RWPE2 (cell line): ENCODE results near the gene AGPAT4.
A peak's percentile ranks its signal among the peaks of the same experiment; 100 is the strongest.

Experiments used
- ATAC-seq: fragments of 200-7000 bp; cut with Tn5 transposase; 3 replicates; pipeline ENCODE4 v1.9.1; 2021; ENCODE audit warnings: low read depth
- DNase-seq: peaks from one replicate; pipeline ENCODE4 v3.0.0-alpha.2; 2020; ENCODE audit warnings: low spot score
- H3K27ac ChIP-seq: fragments of 450-650 bp; 2 replicates; pipeline ENCODE4 v1.5.1; 2017; ENCODE audit warnings: mild to moderate bottlenecking; ENCODE audit not compliant: poor library complexity, severe bottlenecking
- H3K27me3 ChIP-seq: fragments of 250-450 bp; sonication (Bioruptor Pico); 2 replicates; pipeline ENCODE4 v1.5.1; 2021; ENCODE audit warnings: mild to moderate bottlenecking, moderate library complexity; ENCODE audit not compliant: insufficient read depth, poor library complexity, severe bottlenecking
- H3K36me3 ChIP-seq: fragments of 250-450 bp; sonication (Bioruptor Pico); 2 replicates; pipeline ENCODE4 v1.5.1; 2020; ENCODE audit warnings: low read depth, mild to moderate bottlenecking, moderate library complexity
- H3K4me1 ChIP-seq: fragments of 250-450 bp; sonication (Bioruptor Pico); 2 replicates; pipeline ENCODE4 v1.5.1; 2021; ENCODE audit warnings: mild to moderate bottlenecking, moderate library complexity; ENCODE audit not compliant: insufficient read depth, poor library complexity, severe bottlenecking
- H3K4me3 ChIP-seq: fragments of 250-450 bp; sonication (Bioruptor Pico); 2 replicates; pipeline ENCODE4 v1.5.1; 2021; ENCODE audit warnings: mild to moderate bottlenecking, moderate library complexity; ENCODE audit not compliant: severe bottlenecking
- H3K9me3 ChIP-seq: fragments of 250-450 bp; sonication (Bioruptor Pico); 2 replicates; pipeline ENCODE4 v1.5.1; 2021; ENCODE audit warnings: mild to moderate bottlenecking, moderate library complexity; ENCODE audit not compliant: severe bottlenecking
- CTCF ChIP-seq: fragments of 450-650 bp; IDR thresholded peaks from one replicate; pipeline ENCODE4 v1.5.1; 2017; ENCODE audit warnings: mild to moderate bottlenecking, moderate library complexity; ENCODE audit not compliant: poor library complexity, severe bottlenecking

AGPAT4 gene

GRCh38 chr6:161261816-161262215 lies 12.0 kb downstream of the AGPAT4 start:
- ATAC-seq (no peak; the same call in 2 of the 3 replicates), DNase-seq (no peak)
- no peak for TF ChIP-seq CTCF
- no peaks in the 10 kb centered on the region for H3K36me3 ChIP-seq
- H3K27ac ChIP-seq, result no peak overlapping the region
- H3K27me3 ChIP-seq, result no peaks in the 10 kb centered on the region
- no peak overlapping the region for H3K4me3 ChIP-seq
- H3K9me3 ChIP-seq, result no peaks in the 10 kb centered on the region
- H3K4me1 ChIP-seq, result no peaks in the 10 kb centered on the region

DNA sequence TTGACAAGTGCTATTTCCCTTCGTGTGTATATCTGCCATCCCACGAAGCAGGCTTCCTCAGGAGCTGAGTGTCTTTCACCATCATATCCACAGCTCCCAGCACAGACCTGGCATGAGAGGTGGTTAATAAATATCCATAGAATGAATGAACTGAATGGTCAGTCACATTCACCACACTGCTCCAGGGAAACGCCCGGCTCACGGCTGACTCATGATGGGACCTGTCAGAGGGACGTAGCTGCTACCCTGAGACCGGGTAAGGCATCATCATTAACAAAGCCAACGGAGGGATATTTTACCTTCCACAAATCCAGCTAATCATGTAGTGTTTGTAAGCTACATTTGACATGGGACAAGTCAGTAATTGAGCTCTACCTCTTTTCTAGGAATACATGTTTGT lies 12.5 kb downstream of the AGPAT4 start:
- H3K27me3 ChIP-seq, result no peaks in the 10 kb centered on the region
- H3K4me1 ChIP-seq, result no peaks in the 10 kb centered on the region
- DNase-seq, result no peak
- ATAC-seq, result peak; percentile 52; the same call in 2 of the 3 replicates
- H3K36me3 ChIP-seq, result no peaks in the 10 kb centered on the region
- H3K9me3 ChIP-seq, result no peaks in the 10 kb centered on the region
- H3K4me3 ChIP-seq, result no peak overlapping the region
- no peak overlapping the region for H3K27ac ChIP-seq
- TF ChIP-seq CTCF, result no peak

DNA sequence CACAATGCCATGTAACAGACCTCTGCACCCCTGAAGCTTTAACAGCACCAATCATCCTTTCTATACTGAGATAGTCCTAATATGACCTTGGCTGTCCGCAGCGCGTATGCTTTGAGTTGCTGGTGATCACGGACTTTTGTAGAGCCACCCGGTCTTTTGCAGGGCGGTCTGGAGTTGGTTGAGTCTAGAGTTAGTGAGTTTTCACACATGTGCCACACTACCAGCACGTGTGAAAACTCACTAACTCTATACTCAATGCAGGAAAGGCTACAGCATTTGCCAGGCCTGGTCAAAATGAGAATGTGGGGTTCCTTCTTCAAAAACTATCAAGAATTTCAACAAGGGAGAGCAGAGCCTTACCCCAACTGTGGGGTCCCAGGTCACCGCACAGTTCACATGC lies 14.6 kb downstream of the AGPAT4 start:
- no peak for TF ChIP-seq CTCF
- Histone ChIP-seq H3K36me3 (no peaks in the 10 kb centered on the region), H3K4me3 (no peak overlapping the region), H3K27ac (no peak overlapping the region), H3K9me3 (no peaks in the 10 kb centered on the region), H3K4me1 (no peaks in the 10 kb centered on the region), H3K27me3 (no peaks in the 10 kb centered on the region)
- no peak for DNase-seq
- ATAC-seq, result no peak

DNA sequence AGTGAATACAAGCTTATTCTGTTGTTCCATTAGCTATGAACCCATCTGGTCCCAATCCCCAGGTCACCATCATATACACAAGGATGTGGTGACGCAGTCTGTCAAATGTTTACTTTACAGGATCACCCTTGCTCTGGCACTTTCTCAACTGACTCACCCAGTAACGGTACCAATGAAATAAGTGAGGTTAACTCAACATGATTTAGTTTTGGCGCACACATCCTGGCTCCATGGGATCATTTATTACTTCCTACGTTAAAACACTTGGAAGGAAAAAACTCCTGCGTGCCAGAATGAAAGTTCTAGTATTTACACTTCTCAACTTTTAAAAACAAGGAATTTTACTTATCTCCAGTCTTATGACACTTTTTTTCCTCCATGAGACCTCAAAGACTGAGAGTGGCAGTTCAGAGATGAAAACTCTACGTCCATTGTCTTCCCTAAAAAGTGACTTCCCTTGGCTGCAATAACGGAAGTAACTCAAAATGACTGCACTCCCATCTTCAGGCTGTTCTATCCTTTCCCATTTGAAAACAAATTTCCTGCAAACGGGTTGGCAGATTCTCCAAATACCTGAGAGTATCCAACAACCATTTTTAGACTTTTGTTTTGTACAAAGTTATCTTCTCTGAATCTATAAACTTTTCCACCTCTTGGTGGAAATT lies 15.9 kb downstream of the AGPAT4 start:
- no peak for TF ChIP-seq CTCF
- H3K9me3 ChIP-seq, result no peaks in the 10 kb centered on the region
- no peaks in the 10 kb centered on the region for H3K36me3 ChIP-seq
- DNase-seq, result no peak
- H3K27ac ChIP-seq, result no peak overlapping the region
- no peaks in the 10 kb centered on the region for H3K4me1 ChIP-seq
- H3K27me3 ChIP-seq, result no peaks in the 10 kb centered on the region
- no peak overlapping the region for H3K4me3 ChIP-seq
- ATAC-seq, result 0 out of 3 replicates have a peak, but pooled peaks have one; percentile 19

- ATAC-seq (no peak), DNase-seq (no peak)
- Histone ChIP-seq H3K27ac (no peak overlapping the region), H3K4me3 (no peak overlapping the region), H3K4me1 (no peaks in the 10 kb centered on the region), H3K36me3 (no peaks in the 10 kb centered on the region), H3K27me3 (no peaks in the 10 kb centered on the region), H3K9me3 (no peaks in the 10 kb centered on the region)
- no peak for TF ChIP-seq CTCF
Measured at GRCh38 chr6:161256407-161256806, 17.5 kb downstream of the AGPAT4 start.
